ENCODE measurements around the gene SMARCAL1.

Gene SMARCAL1

GRCh38 chr2:216498379-216499352, 86.4 kb downstream of the SMARCAL1 start, which contains the start of gene RPL37A:
Gene RPL37A (plus strand): TSS chr2:216498844. CDS start chr2:216498875, 31 bp downstream.
- in situ Hi-C loops (cut with HindIII; ENCODE audit: low sequenced_read_pairs): loop anchor here (10.0 kb wide), 1 partner anchor 314 kb away; no protein-coding TSS in a partner anchor

- in situ Hi-C loops (cut with HindIII; ENCODE audit: low sequenced_read_pairs): loop anchor here (10.0 to 25.0 kb wide), 2 partner anchors 315 to 1013 kb away; no protein-coding TSS in a partner anchor
Observed at GRCh38 chr2:216499641-216500218, 87.4 kb downstream of the SMARCAL1 start.

DNA sequence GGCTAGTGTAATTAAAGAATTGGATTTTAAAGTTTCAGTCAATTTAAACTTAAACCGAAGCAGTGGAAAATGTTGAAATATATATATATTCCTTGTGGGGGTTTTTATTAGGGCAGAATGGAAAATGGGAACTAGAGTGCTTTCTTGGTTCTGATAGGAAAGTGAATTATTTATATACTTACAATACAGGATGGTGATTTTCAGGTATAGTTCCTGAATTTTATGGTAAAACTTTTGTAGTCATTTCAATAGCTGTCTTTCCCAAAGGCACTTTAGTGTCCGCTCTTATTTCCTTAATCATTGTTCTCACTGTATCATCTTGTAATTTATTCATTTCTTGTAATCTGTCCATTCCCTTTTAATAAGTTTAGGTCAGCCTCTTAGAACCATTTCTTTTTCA, 88.3 kb downstream of the SMARCAL1 start:
- in situ Hi-C loops (cut with HindIII; ENCODE audit: low sequenced_read_pairs): loop anchor here (25.0 kb wide), 1 partner anchor 1012 kb away; no protein-coding TSS in a partner anchor

GRCh38 chr2:216501854-216502253, 89.6 kb downstream of the SMARCAL1 start:
- in situ Hi-C loops (cut with HindIII; ENCODE audit: low sequenced_read_pairs): loop anchor here (25.0 kb wide), 1 partner anchor 1010 kb away; no protein-coding TSS in a partner anchor

DNA sequence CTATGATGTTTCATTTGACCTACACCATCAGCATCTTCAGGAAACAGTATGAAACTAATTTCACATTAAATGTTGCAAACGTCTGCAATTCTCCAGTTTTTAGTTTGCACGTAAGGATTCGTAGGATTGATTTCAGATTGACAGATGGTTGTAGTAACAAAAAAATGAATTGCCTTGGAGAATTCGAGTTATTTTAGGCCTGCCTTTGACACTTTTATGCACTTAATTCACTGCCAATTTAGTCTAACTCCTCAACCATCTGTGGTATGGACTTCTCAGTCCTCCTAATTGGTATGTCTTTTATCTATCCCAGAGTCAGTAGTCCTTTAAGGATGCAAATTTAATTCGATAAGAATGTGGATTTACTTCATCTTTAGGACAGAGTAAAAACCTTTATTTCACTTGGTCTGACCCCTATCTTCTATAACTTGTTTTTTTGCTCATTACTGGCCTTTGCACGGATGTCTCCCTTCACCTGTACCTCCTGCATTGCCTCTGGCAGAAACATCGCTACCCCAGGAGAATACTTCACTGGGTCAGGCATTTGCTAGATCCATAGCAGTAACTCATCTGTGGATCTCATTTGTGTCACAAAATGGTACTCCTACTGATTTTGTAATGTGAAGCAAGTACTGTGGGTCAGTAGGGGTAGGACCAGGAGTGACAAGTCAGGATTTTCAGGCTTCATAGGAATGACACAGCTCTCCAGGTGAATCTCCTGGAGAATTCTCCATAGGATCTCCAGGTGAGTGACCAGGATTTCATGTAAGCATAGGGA, 90.3 kb downstream of the SMARCAL1 start:
- in situ Hi-C loops (cut with HindIII; ENCODE audit: low sequenced_read_pairs): loop anchor here (25.0 kb wide), 1 partner anchor 1010 kb away; no protein-coding TSS in a partner anchor

DNA sequence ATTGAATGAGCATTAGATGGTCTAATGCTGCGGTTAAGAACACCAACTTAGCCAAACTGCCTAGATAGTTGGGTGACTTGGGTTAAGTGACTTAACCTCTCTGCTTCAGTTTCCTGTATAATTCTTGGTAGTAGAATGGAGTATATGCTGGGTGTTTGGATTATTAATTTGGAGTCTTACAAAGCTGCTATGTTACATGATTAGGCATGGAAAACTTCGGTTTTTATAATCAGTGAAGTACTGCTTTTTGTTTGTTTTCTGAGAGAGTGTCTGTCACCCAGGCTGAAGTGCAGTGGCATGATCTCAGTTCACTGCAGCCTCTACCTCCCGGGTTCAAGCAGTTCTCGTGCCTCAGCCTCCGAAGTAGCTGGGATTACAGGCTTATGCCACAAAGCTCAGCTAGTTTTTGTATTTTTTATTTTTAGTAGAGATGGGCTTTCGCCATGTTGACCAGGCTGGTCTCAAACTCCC, 90.9 kb downstream of the SMARCAL1 start:
- in situ Hi-C loops (cut with HindIII; ENCODE audit: low sequenced_read_pairs): loop anchor here (25.0 kb wide), 1 partner anchor 1009 kb away; no protein-coding TSS in a partner anchor

DNA sequence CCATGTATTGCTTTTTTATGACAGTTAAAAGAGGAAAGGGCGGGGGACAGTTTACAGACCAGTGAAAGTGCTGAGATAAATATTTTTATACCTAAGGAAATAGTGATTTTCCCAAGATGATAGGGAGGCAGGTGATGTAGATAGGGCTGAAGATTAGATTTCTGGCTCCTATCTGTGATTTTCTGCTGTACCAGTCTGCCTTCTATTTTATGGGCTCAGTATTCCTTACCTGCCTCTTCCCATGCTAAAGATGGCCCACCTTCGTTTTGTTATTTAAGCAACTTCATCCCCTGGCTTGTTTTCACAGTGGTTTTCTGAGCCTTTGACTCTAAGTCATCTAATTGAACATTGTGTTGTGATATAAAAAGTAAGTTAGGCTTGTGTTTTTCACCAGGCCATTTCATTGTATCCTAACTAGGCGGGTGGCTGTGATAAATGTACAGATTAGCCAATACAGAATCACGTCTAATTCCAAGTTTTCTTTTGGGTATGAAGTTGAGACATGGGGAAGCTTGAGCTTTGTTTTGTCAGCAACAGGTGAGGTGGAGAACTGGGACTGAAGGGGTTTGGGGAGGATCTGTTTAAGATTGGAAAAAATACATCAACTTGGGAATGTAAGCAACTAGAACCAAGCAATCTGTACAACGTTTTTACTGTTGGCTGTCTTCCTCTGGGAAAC, 91.6 kb downstream of the SMARCAL1 start:
- in situ Hi-C loops (cut with HindIII; ENCODE audit: low sequenced_read_pairs): loop anchor here (25.0 kb wide), 1 partner anchor 1008 kb away; no protein-coding TSS in a partner anchor

- in situ Hi-C loops (cut with HindIII; ENCODE audit: low sequenced_read_pairs): loop anchor here (25.0 kb wide), 1 partner anchor 1008 kb away; no protein-coding TSS in a partner anchor
Observed at GRCh38 chr2:216504376-216504762, 92.1 kb downstream of the SMARCAL1 start.

DNA sequence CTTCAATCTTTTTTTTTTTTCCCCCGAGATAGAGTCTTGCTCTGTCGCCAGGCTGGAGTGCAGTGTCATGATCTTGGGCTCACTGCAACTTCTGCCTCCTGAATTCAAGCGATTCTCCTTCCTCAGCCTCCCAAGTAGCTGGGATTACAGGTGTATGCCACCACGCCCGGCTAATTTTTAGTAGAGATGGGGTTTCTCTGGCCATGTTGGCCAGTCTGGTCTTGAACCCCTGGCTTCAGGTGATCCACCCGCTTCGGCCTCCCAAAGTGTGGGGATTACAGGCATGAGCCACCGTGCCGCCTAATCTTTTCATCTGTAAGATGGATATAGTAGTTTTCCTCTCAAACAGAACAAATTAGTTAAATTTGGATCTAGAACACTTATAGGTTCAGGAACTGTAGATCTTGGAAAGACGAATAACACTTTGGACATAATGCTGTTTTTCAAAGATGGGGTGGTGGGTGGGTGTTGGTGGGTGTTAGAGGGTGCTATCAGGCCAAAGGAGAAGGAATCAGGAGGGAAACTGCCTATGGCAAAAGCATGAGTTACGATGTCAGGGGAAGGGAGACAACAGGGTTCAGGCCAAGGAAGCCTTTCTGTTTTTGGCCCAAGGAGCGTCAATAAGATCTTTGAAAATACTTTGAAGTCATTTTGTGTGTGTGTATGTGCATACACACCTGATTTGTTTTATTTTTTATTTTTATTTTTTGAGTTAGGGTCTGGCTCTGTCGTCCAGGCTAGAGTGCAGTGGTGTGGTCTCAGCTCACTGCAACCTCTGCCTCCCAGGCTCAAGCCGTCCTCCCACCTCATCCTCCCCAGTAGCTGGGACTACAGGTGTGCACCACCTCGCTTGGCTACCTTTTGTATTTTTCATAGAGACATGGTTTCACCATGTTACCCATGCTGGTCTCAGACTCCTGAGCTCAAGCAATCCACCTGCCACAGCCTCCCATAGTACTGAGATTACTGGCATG, 93.1 kb downstream of the SMARCAL1 start:
- in situ Hi-C loops (cut with HindIII; ENCODE audit: low sequenced_read_pairs): loop anchor here (25.0 kb wide), 1 partner anchor 1007 kb away; no protein-coding TSS in a partner anchor

GRCh38 chr2:216507220-216508160, 95.2 kb downstream of the SMARCAL1 start:
- in situ Hi-C loops (cut with HindIII; ENCODE audit: low sequenced_read_pairs): loop anchor here (25.0 kb wide), 1 partner anchor 1005 kb away; no protein-coding TSS in a partner anchor

GRCh38 chr2:216508229-216508628, 95.9 kb downstream of the SMARCAL1 start:
- in situ Hi-C loops (cut with HindIII; ENCODE audit: low sequenced_read_pairs): loop anchor here (25.0 kb wide), 1 partner anchor 1004 kb away; no protein-coding TSS in a partner anchor

DNA sequence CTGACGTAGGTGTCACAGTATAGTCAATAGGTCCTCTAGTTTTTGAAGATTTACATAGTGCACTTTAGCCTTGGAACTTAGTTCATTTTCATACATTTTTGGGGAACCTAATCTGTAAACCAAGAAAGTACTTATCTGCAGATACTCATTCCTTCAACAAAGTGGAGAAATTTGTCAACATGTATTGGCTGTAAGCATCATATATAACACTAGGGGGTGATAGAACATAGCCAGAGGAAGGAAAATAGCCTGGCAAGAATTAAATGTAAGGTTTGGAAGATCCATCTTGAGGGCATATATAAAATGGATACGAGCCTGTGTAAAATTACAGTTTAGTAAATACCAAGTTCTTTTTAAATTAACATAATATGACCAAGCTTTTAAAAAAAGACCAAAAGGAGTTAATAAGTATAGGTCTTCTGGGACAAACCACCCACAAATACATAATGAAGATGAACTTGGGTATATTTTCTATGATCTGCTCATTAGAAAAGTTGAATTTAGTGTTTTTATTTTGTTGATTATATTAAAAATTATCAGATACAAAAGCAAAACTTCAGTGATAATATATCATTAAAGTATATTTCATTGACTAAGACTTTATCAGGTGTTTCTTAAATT, 104.6 kb downstream of the SMARCAL1 start:
- in situ Hi-C loops (cut with HindIII; ENCODE audit: low sequenced_read_pairs): loop anchor here (5.0 to 25.0 kb wide), 3 partner anchors 100 to 995 kb away; no protein-coding TSS in a partner anchor

GRCh38 chr2:216517447-216518225, 105.4 kb downstream of the SMARCAL1 start:
- in situ Hi-C loops (cut with HindIII; ENCODE audit: low sequenced_read_pairs): loop anchor here (5.0 to 25.0 kb wide), 3 partner anchors 100 to 995 kb away; no protein-coding TSS in a partner anchor

- in situ Hi-C loops (cut with HindIII; ENCODE audit: low sequenced_read_pairs): loop anchor here (5.0 to 25.0 kb wide), 3 partner anchors 99 to 994 kb away; no protein-coding TSS in a partner anchor
Observed at GRCh38 chr2:216518566-216519119, 106.4 kb downstream of the SMARCAL1 start.

DNA sequence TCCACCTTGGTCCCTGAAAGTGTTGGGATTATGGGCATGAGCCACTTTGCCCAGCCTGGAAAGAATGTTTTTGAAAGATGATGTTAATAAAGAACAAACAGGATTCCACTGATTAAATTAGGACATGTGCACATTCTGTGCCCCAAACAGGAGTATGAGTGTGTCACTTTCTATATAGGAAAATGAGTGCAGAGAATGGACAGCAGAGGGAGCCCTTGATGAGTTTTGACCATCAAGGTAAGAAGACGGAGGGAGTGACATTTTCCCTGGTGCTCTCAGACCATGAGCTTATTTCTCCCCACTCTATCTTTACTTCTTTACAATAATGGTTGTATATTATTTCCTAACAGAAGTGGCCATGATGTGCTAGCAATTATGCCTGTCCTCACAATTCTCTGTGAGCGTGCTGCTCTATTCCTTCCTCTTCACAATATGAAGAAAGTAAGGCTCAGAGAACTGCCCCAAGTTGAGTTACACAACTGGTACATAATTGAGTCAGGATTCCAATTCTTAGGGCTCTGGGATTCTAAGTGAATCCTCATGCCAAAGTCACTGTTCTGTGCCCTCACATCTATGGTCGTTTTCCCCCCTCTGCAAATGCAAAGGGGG, 107.0 kb downstream of the SMARCAL1 start:
- in situ Hi-C loops (cut with HindIII; ENCODE audit: low sequenced_read_pairs): loop anchor here (5.0 to 25.0 kb wide), 3 partner anchors 98 to 993 kb away; no protein-coding TSS in a partner anchor

Data from endothelial cell of hepatic sinusoid (primary cell).